BJ (cell line): Measurements from ENCODE around the gene TTYH1. TPM values are rescaled to one million over a fixed set of nuclear protein-coding genes. Genes with fewer than 3 reads are reported as not detected.

Experiments used
- CTCF ChIA-PET: fragments of 350-600 bp; formaldehyde crosslinking; extraction: SDS; loops from one replicate; lab custom pipeline; 2021; ENCODE audit warnings: antibody characterized with exemption, inconsistent platforms; lab: Yijun Ruan, JAX
- POLR2A ChIA-PET: fragments of 300-600 bp; sonication (Branson Sonifier 250); formaldehyde crosslinking; extraction: SDS; loops from one replicate; lab custom pipeline; 2021; ENCODE audit warnings: antibody characterized with exemption; lab: Charles Lee
- DNase-seq: peaks from one replicate; pipeline ENCODE4 v3.0.0-alpha.2; 2011; ENCODE audit warnings: low read depth
- H3K27me3 ChIP-seq: 2 replicates; pipeline ENCODE4 v1.6.0; 2011; ENCODE audit warnings: low read length; ENCODE audit not compliant: control insufficient read depth, insufficient read depth
- H3K36me3 ChIP-seq: 2 replicates; pipeline ENCODE4 v1.5.1; 2011; ENCODE audit warnings: low read length; ENCODE audit not compliant: control insufficient read depth, insufficient read depth
- H3K4me3 ChIP-seq: 2 replicates; pipeline ENCODE4 v1.5.1; 2011; ENCODE audit warnings: low read depth, mild to moderate bottlenecking, control low read depth, low read length
- polyA plus RNA-seq: library from polyadenylated mRNA; depleted of rRNA; stranded (reverse); fragments of >200 nt; gene quantifications from 2 replicates; pipeline ENCODE4 v1.2.3, GENCODE V29; 2011
- TF ChIP-seq, protein P1 (sequence below): IDR thresholded peaks from 2 replicates; pipeline ENCODE4 v1.5.1; 2011; ENCODE audit warnings: low read depth, mild to moderate bottlenecking, control low read depth, inconsistent platforms, low read length, moderate library complexity; ENCODE audit not compliant: insufficient read depth

Gene TTYH1
- polyA plus RNA-seq, 1 experiment = not detected

- Histone ChIP-seq H3K27me3 (no peaks in the 10 kb centered on the region), H3K4me3 (no peak overlapping the region), H3K36me3 (no peaks in the 10 kb centered on the region)
- POLR2A ChIA-PET = no interaction called here
- CTCF ChIA-PET = no interaction called here
- no peak for DNase-seq
- TF ChIP-seq, protein P1, sequence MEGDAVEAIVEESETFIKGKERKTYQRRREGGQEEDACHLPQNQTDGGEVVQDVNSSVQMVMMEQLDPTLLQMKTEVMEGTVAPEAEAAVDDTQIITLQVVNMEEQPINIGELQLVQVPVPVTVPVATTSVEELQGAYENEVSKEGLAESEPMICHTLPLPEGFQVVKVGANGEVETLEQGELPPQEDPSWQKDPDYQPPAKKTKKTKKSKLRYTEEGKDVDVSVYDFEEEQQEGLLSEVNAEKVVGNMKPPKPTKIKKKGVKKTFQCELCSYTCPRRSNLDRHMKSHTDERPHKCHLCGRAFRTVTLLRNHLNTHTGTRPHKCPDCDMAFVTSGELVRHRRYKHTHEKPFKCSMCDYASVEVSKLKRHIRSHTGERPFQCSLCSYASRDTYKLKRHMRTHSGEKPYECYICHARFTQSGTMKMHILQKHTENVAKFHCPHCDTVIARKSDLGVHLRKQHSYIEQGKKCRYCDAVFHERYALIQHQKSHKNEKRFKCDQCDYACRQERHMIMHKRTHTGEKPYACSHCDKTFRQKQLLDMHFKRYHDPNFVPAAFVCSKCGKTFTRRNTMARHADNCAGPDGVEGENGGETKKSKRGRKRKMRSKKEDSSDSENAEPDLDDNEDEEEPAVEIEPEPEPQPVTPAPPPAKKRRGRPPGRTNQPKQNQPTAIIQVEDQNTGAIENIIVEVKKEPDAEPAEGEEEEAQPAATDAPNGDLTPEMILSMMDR = no peak
Observed at GRCh38 chr19:54400913-54401312, 14.4 kb upstream of the TTYH1 start.

DNA sequence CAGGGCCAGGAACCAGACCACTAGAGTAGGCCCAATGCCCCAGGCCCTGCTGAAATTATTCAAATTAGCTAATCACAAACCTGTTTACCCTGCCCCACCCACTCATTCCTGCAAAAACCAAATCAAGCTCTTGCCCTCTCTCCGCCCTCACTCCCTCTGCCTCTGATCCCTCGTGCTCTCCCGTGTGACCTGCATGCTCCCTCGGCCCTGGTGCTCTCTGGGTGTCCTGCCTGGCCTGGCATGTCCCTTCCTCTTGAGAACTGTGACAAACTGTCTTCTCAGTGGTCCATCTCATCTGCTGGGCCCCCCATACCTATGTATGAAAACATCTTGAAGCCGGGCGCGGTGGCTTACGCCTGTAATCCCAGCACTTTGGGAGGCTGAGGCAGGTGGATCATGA is 12.2 kb upstream of the TTYH1 start:
- ChIA-PET POLR2A (no interaction called here), CTCF (interaction anchor here (1.7 kb wide), 1 partner anchor 12 kb away, joined by 5 read pairs; no protein-coding TSS in a partner anchor)
- no peak for DNase-seq

DNA sequence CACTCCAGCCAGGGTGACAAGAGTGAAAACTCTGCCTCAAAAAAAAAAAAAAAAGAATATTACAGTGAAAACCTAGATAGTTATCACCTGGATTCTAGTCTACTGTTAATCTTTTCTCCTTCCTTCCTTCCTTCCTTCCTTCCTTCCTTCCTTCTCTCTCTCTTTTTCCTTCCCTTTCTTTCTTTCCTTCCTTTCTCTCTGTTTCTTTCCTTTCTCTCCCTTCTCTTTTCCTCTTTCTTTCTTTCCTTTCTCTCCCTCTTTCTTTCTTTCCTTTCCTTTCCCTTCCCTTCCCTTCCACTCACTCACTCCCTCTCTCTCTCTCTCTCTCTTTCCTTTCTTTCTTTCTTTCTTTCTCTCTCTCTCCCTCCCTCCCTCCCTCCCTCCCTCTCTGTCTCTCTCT is 9.6 kb upstream of the TTYH1 start:
- Histone ChIP-seq H3K36me3 (no peaks in the 10 kb centered on the region), H3K4me3 (no peak overlapping the region), H3K27me3 (no peaks in the 10 kb centered on the region)
- no peak for DNase-seq
- TF ChIP-seq, protein P1 = no peak
- ChIA-PET CTCF (no interaction called here), POLR2A (no interaction called here)

More for the DNA sequence above, 12.2 kb upstream of the TTYH1 start:
- H3K4me3 ChIP-seq = no peak overlapping the region
- TF ChIP-seq, protein P1 = no peak
- H3K27me3 ChIP-seq = no peaks in the 10 kb centered on the region
- H3K36me3 ChIP-seq = no peaks in the 10 kb centered on the region

DNA sequence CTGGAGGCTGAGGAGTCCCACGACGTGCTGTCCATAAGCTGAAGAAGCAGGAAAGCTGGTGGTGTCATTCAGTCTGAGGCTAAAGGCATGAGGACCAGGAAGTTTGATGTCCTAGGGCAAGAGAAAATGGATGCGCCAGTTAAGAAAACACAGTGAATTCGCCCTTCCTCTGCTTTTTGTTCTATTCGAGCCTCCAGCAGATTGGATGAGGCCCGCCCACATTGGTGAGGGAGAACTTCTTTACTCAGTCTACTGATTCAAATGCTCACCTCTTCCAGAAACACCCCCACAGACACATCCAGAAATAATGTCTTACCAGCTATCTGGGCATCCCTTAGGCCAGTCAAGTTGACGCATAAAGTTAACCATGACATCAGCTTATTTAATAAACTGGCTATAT is 7.5 kb upstream of the TTYH1 start:
- ChIA-PET POLR2A (no interaction called here), CTCF (interaction anchor here (1.0 kb wide), 1 partner anchor 17 kb away, joined by 3 read pairs; no protein-coding TSS in a partner anchor)
- Histone ChIP-seq H3K4me3 (no peak overlapping the region), H3K36me3 (no peaks in the 10 kb centered on the region), H3K27me3 (no peaks in the 10 kb centered on the region)
- no peak for DNase-seq
- TF ChIP-seq, protein P1 = no peak

DNA sequence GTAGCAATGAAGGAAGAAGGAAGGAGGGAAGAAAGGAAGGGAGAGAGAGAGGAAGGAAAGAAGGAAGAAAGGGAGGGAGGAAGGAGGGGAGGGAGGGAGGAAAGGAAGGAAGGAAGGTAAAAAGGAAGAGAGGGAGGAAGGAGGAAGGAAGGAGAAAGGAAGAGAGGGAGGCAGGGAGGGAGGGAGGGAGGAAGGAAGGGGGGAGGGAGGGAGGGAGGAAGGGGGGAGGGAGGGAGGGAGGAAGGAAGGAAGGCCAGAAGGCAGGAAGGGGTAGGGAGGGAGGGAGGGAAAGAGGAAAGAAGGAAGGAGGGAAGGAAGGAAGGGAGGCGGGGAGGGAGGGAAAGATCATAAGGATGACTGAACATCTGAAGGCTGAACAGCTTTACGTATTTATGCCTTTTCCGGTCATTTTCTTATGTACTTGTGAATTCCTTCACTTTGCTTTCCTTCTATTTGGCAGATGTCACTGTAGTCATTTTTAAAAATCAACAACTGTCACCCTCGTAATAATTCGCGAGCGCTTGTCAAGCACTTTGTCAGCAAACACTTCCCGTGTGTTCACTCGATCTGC is 6.7 kb upstream of the TTYH1 start:
- no peak overlapping the region for H3K4me3 ChIP-seq
- H3K27me3 ChIP-seq = no peaks in the 10 kb centered on the region
- DNase-seq = no peak
- POLR2A ChIA-PET = no interaction called here
- CTCF ChIA-PET = interaction anchor here (1.0 kb wide), 1 partner anchor 17 kb away, joined by 3 read pairs; no protein-coding TSS in a partner anchor
- H3K36me3 ChIP-seq = no peaks in the 10 kb centered on the region
- TF ChIP-seq, protein P1 = no peak
